Nephron progenitor cell (in vitro differentiated cells): ENCODE data around the gene ASGR1.

Experiments
- DNase-seq: peaks from one replicate; pipeline ENCODE4 v3.0.0; 2021
- H3K27ac Mint-ChIP-seq: 2 replicates; pipeline ENCODE4 v1.8.0; 2021; ENCODE audit warnings: mild to moderate bottlenecking, moderate library complexity, mixed read lengths
- H3K27me3 Mint-ChIP-seq: 2 replicates; pipeline ENCODE4 v1.8.0; 2021; ENCODE audit warnings: mild to moderate bottlenecking, low read depth, mixed read lengths; ENCODE audit not compliant: poor library complexity
- H3K36me3 Mint-ChIP-seq: 2 replicates; pipeline ENCODE4 v1.8.0; 2021; ENCODE audit warnings: low read depth, mixed read lengths
- H3K4me1 Mint-ChIP-seq: 2 replicates; pipeline ENCODE4 v1.8.0; 2021; ENCODE audit warnings: mixed read lengths
- H3K4me3 Mint-ChIP-seq: 2 replicates; pipeline ENCODE4 v1.8.0; 2021; ENCODE audit warnings: mild to moderate bottlenecking, moderate library complexity, mixed read lengths
- H3K9me3 Mint-ChIP-seq: 2 replicates; pipeline ENCODE4 v1.8.0; 2021; ENCODE audit warnings: mild to moderate bottlenecking, moderate library complexity, mixed read lengths
- TF ChIP-seq, protein P1 (sequence below): fragments of 200-600 bp; sonication (generic); IDR thresholded peaks from 2 replicates; pipeline ENCODE4 v1.5.0; 2021; ENCODE audit warnings: antibody characterized with exemption

The ASGR1 gene

DNA sequence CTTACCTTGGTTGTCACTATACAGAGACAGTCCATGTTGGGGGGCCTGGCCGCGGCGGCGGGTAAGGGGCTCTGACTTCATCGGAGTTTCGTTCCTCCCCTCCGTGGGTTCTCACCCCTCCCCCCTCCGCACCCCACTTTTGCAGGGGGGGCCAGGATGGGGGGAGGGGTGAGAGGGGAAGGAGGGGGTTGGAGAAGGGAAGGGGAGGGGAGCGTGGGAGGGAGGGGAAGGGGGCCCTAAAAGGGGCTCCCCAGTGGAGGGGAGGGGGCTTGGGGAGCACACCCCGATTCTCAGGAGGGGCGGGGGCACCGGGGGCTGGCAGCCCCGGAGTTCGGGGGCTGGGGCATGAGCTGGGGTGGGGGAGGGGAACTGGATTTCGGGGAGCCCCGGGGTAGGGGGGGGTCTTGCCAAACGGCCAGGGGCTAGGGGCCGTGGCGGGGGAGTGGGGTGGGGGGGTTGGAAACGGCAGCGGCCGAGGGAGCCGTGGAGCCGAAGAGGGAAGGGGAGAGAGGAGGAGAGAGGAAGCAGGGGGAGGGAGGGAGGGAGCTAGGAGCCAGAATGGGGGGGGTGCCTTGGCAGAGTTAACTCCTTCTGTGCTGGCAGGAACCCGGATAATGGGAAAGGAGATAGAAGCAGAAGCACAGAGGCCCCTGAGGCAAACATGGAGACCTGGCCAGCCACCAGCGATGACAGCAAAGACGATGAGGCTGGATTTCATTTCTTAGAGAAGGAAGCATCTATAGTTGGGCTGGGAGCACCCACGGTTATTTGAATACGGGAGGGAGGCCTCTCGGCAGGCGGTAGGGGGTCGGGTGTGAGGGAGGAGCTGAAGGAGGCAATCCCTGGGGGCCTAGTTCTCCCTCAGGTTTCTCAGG is 38.2 kb upstream of the ASGR1 start:
- Mint-ChIP-seq H3K36me3 (peaks cover 6% of the 10 kb centered on the region), H3K4me1 (peaks cover 85% of the 10 kb centered on the region), H3K9me3 (no peaks in the 10 kb centered on the region), H3K27ac (peak overlapping the region; percentile 92), H3K27me3 (no peaks in the 10 kb centered on the region), H3K4me3 (peak overlapping the region; percentile 95)
- TF ChIP-seq, protein P1, sequence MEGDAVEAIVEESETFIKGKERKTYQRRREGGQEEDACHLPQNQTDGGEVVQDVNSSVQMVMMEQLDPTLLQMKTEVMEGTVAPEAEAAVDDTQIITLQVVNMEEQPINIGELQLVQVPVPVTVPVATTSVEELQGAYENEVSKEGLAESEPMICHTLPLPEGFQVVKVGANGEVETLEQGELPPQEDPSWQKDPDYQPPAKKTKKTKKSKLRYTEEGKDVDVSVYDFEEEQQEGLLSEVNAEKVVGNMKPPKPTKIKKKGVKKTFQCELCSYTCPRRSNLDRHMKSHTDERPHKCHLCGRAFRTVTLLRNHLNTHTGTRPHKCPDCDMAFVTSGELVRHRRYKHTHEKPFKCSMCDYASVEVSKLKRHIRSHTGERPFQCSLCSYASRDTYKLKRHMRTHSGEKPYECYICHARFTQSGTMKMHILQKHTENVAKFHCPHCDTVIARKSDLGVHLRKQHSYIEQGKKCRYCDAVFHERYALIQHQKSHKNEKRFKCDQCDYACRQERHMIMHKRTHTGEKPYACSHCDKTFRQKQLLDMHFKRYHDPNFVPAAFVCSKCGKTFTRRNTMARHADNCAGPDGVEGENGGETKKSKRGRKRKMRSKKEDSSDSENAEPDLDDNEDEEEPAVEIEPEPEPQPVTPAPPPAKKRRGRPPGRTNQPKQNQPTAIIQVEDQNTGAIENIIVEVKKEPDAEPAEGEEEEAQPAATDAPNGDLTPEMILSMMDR: no peak
- DNase-seq: peak; percentile 59

DNA sequence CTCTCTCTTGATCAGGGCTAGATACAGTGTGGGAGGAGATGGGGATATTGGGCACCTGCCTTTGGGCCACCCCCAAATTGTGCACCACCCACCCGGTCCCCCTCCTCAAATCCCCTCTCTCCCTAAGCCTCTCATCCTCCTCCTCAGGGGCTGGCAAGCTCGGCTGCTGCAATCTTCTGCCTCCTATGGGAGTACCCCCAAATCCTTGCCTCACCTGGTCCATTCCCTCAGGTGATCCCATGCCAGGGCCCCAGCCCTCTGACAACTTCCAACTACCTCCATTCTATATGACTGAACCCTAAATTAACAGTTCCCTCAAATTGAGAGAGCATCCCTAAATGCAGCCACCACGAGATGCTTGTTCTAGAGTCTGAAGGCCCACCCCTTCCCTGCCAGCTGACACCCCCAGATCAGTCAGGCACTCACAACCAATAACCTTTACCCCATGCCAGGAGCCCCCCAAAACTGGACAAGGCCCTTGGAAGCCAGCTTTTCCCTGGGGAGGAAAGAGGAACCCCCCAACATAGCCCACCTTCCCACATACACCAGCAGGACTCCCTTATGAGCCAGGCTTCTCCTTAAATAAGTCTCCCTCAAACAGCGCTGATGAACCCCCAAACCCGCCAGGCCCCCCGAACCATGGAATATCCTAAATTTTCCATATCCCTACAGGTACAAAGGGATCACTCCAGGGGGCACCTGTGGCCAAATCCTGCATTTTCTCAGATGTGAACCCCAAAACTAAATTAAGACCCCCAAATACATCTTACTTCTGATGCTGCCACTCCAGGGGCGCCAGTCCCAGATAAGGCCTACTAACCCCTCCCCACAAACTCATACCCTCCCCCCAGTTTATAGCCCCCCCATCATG is 37.3 kb upstream of the ASGR1 start:
- DNase-seq: no peak
- Mint-ChIP-seq H3K4me3 (peak overlapping the region; percentile 83), H3K27ac (peak overlapping the region; percentile 92), H3K36me3 (peaks cover 6% of the 10 kb centered on the region), H3K9me3 (no peaks in the 10 kb centered on the region), H3K4me1 (peaks cover 86% of the 10 kb centered on the region), H3K27me3 (no peaks in the 10 kb centered on the region)
- TF ChIP-seq, protein P1: no peak

DNA sequence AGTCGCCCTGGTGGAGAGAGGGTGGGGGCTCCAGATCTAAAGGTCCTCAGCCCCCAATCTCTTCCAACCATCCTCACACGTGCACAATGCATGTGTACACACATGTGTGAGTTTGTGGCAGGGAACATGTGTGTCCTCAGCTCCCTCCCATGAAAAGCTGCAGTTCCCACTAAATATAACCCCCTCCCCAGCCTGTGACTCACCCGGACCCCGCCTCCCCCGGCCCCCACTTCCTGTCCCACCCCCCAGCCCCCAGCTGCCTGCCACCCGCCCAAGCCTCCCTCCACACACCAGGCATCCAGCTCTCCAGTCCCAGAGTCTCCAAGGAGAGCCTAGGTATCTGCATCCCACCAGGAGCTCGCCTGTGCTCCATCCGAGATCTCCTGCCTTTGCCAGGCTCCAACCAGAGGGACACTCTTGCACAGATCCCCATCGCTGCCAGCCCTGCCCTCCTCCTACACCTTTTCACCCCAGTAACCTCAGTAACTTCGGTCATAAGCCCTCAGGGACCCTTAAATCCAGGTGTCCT is 36.5 kb upstream of the ASGR1 start:
- Mint-ChIP-seq H3K27ac (peak overlapping the region; percentile 99), H3K4me3 (peak overlapping the region; percentile 83), H3K9me3 (no peaks in the 10 kb centered on the region), H3K36me3 (peaks cover 6% of the 10 kb centered on the region), H3K4me1 (peaks cover 86% of the 10 kb centered on the region), H3K27me3 (no peaks in the 10 kb centered on the region)
- TF ChIP-seq, protein P1: no peak
- DNase-seq: no peak

DNA sequence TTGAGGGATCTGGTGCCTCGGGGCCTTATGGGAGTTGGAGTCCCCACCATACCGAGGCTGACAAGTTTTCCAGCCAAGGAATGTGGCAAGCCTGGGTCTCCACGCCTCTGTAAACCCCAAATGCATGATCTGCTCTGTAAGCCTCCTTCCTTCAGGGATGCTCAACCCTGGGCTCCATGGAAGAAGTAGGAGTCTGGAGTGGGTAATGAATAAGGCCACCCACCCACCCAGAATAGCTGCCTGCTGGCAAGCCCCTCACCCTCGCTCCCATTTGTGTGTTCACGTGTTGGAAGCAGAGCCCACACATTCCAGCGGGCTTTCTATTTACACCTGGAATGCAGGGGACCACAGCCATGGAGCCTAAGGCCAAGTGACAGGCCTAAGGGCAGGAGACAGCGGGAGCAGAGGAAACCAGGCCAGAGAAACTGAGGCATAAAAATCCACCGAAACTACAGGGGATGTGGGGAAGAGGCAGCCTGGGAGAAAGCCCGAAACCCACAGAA is 36.0 kb upstream of the ASGR1 start:
- Mint-ChIP-seq H3K36me3 (peaks cover 6% of the 10 kb centered on the region), H3K4me3 (peak overlapping the region; percentile 83), H3K9me3 (no peaks in the 10 kb centered on the region), H3K27me3 (no peaks in the 10 kb centered on the region), H3K27ac (peak overlapping the region; percentile 99), H3K4me1 (peaks cover 86% of the 10 kb centered on the region)
- DNase-seq: no peak
- TF ChIP-seq, protein P1: no peak

DNA sequence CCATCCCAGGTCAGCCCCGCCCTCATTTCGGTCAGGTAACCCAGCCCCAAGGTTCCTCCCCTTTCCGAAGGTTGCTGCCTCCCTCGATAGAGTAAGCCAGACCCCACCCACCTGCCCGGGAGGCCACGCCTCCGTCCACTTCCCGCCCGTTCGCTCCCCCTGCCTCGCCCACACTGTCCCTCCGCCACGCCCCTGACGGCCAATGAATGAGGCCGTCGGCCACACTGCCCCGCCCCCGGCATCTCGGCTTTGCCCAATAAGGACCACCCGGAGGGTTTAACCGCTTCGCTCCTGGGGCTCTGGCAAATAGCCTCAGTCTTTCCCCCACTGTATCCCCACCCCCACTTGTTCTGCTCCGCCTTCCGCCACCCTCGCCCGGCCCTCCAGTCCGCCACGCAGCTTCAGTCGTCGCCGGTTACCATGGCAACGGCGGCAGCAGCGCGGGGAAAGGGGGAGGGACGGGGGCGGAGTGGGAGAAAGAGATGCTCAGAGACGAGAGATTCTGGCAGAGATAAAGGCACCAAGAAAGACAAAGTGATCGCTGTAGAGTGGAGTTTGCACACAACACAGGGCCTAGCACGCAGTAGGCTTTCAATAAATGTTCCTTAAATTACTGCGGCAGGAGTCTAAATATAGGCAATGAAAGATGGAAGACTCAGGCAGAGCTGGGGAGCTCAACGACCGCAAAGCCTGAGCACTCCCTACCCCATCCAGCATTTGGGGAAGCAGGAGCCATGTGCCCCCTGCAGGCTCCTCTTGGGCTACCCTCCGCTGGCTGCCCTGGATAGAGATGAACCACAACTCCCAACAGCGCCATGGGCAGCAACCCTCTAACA is 35.3 kb upstream of the ASGR1 start:
- Mint-ChIP-seq H3K4me1 (peaks cover 90% of the 10 kb centered on the region), H3K9me3 (no peaks in the 10 kb centered on the region), H3K27me3 (no peaks in the 10 kb centered on the region), H3K36me3 (peaks cover 6% of the 10 kb centered on the region), H3K27ac (peak overlapping the region; percentile 99), H3K4me3 (peak overlapping the region; percentile 83)
- TF ChIP-seq, protein P1: peak; percentile 54
- DNase-seq: peak; percentile 100
